ENCODE results near the gene ANKRD52.
A peak's percentile ranks its signal among the peaks of the same experiment; 100 is the strongest.

Gene ANKRD52

DNA sequence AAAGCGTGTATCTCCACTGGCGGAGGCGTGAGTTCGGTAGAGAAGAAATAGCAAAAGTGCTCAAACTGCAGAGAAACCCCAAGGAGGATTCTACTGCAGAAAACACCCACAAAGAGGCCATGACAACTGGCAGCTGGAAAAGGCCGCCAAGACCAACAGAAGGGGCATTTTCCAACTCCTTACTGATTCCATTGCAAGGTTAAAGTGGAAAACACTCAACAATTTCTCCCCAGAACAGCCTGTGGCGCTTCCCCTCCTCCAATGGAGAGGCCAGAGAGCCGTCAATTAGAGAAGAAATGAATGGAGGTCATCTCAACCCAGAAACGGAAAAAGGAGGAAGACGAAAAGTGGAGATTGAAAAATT, 618 bp upstream of the ANKRD52 start:
- peak overlapping the region; percentile 72 for H3K4me3 ChIP-seq (ENCODE audit: low read depth, low read length)
- in situ Hi-C loops (cut with HindIII; ENCODE audit: low pct_ligation_motif_present, low sequenced_read_pairs) = no loop called here
- no peaks in the 10 kb centered on the region for H3K27me3 ChIP-seq (replicated peaks)
- TF ChIP-seq, protein P1, sequence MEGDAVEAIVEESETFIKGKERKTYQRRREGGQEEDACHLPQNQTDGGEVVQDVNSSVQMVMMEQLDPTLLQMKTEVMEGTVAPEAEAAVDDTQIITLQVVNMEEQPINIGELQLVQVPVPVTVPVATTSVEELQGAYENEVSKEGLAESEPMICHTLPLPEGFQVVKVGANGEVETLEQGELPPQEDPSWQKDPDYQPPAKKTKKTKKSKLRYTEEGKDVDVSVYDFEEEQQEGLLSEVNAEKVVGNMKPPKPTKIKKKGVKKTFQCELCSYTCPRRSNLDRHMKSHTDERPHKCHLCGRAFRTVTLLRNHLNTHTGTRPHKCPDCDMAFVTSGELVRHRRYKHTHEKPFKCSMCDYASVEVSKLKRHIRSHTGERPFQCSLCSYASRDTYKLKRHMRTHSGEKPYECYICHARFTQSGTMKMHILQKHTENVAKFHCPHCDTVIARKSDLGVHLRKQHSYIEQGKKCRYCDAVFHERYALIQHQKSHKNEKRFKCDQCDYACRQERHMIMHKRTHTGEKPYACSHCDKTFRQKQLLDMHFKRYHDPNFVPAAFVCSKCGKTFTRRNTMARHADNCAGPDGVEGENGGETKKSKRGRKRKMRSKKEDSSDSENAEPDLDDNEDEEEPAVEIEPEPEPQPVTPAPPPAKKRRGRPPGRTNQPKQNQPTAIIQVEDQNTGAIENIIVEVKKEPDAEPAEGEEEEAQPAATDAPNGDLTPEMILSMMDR (IDR thresholded peaks at IDR 0.05; ENCODE audit: low read depth, low read length, missing control alignments) = no peak
- peak overlapping the region; percentile 1 for H3K27ac ChIP-seq
- no peak for DNase-seq
- H3K36me3 ChIP-seq (replicated peaks) = peaks cover 28% of the 10 kb centered on the region

DNA sequence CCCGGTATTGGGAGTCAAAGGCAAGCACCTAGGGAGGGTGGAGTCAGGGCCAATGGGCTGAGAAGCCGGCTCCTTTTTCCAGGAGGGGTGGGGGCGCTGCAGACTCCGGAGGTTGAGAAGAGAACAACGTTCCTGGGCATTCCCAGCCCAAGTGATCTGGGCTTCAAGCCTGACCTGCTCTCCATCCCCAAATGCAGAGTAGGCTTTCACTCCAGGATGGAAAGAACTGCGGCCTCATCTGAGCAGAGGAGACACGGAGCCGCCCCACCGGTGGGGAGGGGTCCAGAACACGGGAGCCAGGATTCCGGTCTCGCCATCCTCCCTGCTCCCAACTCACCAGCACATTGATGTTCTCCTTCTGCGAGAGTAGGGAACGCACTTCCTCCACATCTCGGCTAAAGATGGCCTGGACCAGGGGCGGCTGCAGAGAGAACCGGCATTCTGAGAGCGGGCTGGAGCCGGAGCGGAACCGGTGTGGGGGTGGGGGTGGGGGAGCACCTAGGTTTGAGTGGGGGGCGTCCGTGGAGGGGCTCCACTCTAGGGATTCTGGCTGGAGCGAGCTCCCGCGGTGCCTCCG, 605 bp downstream of the ANKRD52 start:
- DNase-seq = no peak
- Histone ChIP-seq H3K27me3 (replicated peaks) (no peaks in the 10 kb centered on the region), H3K27ac (peak overlapping the region; percentile 45), H3K4me3 (ENCODE audit: low read depth, low read length) (peak overlapping the region; percentile 83), H3K36me3 (replicated peaks) (peaks cover 41% of the 10 kb centered on the region)
- in situ Hi-C loops (cut with HindIII; ENCODE audit: low pct_ligation_motif_present, low sequenced_read_pairs) = no loop called here
- TF ChIP-seq, protein P1 (IDR thresholded peaks at IDR 0.05; ENCODE audit: low read depth, low read length, missing control alignments) = peak; percentile 37

DNA sequence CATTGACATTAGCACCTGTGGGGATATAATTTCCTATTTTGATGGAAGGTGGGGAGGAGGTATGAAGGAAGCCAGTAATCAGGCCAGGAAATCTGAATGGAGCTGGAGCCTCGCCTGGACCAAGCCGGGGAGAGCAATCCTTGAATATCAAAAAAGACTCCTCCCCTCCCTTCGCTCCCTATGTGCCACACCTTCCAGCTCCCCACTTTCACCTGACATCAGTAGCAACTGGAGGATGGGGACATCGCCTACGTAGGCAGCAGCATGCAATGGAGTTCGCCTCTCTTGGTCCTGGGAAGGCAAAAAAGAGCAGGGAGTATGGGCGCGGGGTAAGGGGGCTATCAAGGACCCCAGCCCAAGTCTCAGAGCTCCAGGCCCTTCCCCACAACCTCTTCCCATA, 1.1 kb downstream of the ANKRD52 start:
- no peaks in the 10 kb centered on the region for H3K27me3 ChIP-seq (replicated peaks)
- no peak for DNase-seq
- H3K27ac ChIP-seq = no peak overlapping the region
- H3K36me3 ChIP-seq (replicated peaks) = peaks cover 46% of the 10 kb centered on the region
- TF ChIP-seq, protein P1 (IDR thresholded peaks at IDR 0.05; ENCODE audit: low read depth, low read length, missing control alignments) = no peak
- in situ Hi-C loops (cut with HindIII; ENCODE audit: low pct_ligation_motif_present, low sequenced_read_pairs) = no loop called here
- H3K4me3 ChIP-seq (ENCODE audit: low read depth, low read length) = peak overlapping the region; percentile 83

DNA sequence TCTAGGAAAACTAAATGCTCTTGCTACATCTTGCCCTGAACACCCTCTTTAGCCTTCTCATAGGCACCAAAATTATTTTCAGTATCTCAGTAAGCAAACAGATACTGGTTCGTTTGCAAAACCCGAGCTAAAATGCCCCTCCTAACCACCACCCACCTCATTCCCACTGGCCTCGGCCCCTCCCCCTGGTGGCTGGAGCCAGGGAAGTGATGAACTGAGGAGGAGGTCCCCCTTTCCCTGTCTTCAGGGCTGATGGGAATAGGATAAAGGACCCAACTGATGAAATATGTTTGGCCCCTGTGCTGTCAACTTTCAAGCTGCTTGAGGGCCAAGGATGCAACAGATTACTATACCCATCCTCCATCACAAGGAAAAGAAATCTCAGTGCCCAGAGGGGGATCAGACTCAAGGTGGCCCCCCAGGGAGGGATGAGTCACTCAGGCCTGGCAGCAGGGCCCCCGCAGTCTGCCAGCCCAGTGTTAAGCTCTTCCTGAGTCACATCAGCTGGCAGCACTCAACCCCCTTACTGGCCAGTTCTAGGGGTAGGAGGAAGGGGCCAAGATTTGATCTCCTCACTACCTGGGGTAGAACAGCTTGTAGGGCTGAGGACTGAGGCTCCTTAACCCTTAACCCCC, 1.7 kb downstream of the ANKRD52 start:
- H3K27me3 ChIP-seq (replicated peaks) = no peaks in the 10 kb centered on the region
- peak overlapping the region; percentile 83 for H3K4me3 ChIP-seq (ENCODE audit: low read depth, low read length)
- in situ Hi-C loops (cut with HindIII; ENCODE audit: low pct_ligation_motif_present, low sequenced_read_pairs) = no loop called here
- no peak overlapping the region for H3K27ac ChIP-seq
- DNase-seq = no peak
- peaks cover 50% of the 10 kb centered on the region for H3K36me3 ChIP-seq (replicated peaks)
- TF ChIP-seq, protein P1 (IDR thresholded peaks at IDR 0.05; ENCODE audit: low read depth, low read length, missing control alignments) = peak; percentile 50

DNA sequence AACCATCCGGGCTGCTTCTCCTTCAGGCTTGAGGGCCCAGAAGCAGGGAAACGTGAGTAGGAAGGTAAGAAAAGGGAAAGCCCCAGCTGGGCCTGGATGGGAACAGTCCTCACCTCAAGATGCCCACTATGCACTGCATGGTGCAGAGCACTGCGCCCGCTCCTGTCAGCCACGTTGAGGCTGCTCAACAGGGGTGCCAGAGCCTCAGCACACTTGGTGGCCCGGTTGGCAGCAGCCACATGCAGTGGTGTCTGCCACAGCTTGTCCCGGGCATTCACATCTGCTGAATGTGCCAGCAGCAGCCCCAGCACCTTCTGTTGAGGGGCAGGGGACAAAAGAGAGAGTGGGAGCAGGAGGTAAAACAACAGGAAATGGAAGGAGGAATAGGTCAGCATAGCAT, 2.5 kb downstream of the ANKRD52 start:
- in situ Hi-C loops (cut with HindIII; ENCODE audit: low pct_ligation_motif_present, low sequenced_read_pairs) = no loop called here
- H3K36me3 ChIP-seq (replicated peaks) = peaks cover 57% of the 10 kb centered on the region
- no peaks in the 10 kb centered on the region for H3K27me3 ChIP-seq (replicated peaks)
- no peak for DNase-seq
- TF ChIP-seq, protein P1 (IDR thresholded peaks at IDR 0.05; ENCODE audit: low read depth, low read length, missing control alignments) = no peak
- no peak overlapping the region for H3K4me3 ChIP-seq (ENCODE audit: low read depth, low read length)
- H3K27ac ChIP-seq = no peak overlapping the region

DNA sequence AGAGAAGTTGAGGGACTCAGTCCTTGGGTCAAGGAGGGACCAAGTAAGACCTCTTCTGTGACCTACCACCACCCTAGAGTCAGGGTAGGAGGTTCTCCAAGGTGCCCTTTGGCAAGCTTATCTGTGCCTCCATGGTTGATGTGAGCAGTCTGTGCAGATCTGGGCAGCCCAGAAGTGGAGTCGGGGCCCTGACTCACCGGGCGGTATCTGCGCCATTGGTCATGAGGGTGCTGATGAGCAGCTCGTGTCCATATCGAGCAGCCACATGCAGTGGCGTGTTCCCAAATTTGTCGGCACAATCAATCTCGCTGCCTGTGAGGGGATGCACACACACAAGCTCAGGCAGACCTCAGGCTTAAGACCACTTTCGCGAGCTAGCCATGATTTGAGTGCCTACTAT, 5.1 kb downstream of the ANKRD52 start:
- Histone ChIP-seq H3K27ac (no peak overlapping the region), H3K4me3 (ENCODE audit: low read depth, low read length) (no peak overlapping the region), H3K27me3 (replicated peaks) (no peaks in the 10 kb centered on the region), H3K36me3 (replicated peaks) (peaks cover 76% of the 10 kb centered on the region)
- DNase-seq = no peak
- in situ Hi-C loops (cut with HindIII; ENCODE audit: low pct_ligation_motif_present, low sequenced_read_pairs) = no loop called here
- TF ChIP-seq, protein P1 (IDR thresholded peaks at IDR 0.05; ENCODE audit: low read depth, low read length, missing control alignments) = no peak
